Measurements from ENCODE around the gene CSNK1A1. TPM values are rescaled to one million over a fixed set of nuclear protein-coding genes. Genes with fewer than 3 reads are reported as not detected.

CSNK1A1 gene
- total RNA-seq: 429 and 436 TPM in 2 replicates

GRCh38 chr5:149551227-149552037 lies at the start of gene CSNK1A1:
CSNK1A1 (minus strand) TSS chr5:149551439; CDS start chr5:149550964, 475 bp downstream.

GRCh38 chr5:149581192-149581861 lies 30.1 kb upstream of the CSNK1A1 start, which contains the start of gene ARHGEF37:
ARHGEF37 (plus strand) TSS chr5:149581498; CDS start chr5:149597770, 16,272 bp downstream.

Other genes starting within 250 kb of the CSNK1A1 start
- 29.8 and 40.8 TPM in 2 replicates for gene GRPEL2, start 205.9 kb downstream of the CSNK1A1 start, total RNA-seq
- 5.7 and 6.6 TPM in 2 replicates for gene PCYOX1L, start 193.4 kb downstream of the CSNK1A1 start, total RNA-seq
- gene IL17B, start 172.1 kb downstream of the CSNK1A1 start, total RNA-seq: not detected in 2 replicates
- gene ARHGEF37, start 30.1 kb upstream of the CSNK1A1 start, total RNA-seq: 1.3 and 1.6 TPM in 2 replicates
- gene PPARGC1B, start 178.9 kb upstream of the CSNK1A1 start, total RNA-seq: 0.39 and 0.43 TPM in 2 replicates

Measured in articular chondrocyte of knee joint (primary cell).